ENCODE measurements around the gene TCF12.

Gene TCF12

GRCh38 chr15:57306944-57307411, 388.5 kb downstream of the TCF12 start:
- no peak for DNase-seq

DNA sequence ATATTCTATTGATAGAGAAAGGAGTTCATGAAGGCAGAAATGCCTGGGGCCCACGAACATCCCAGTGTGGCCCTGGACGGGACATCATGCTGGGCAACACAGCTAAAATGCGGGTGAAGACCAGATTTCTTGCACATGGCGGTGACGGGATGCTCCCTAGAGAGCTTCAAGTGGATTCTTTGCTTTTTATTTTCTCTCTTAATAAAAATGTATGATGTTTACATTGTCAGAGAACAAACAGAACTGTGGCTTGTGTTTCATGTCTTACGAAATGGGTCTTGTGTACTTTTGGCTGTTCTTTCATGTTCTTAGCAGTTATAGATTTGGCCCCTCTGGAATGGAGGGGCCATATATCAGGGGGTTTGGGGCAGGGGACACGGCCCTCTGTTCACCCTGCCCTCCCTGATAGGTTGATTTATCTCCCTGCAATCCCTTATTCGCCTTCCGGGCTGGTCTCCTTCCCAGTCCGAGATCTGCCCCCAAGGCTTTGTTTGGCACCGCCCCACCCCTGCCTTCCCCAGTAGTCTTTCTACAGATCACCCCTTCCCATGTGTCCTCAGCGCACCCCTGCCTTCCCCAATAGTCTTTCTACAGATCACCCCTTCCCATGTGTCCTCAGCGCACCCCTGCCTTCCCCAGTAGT, 389.2 kb downstream of the TCF12 start:
- DNase-seq: no peak

DNA sequence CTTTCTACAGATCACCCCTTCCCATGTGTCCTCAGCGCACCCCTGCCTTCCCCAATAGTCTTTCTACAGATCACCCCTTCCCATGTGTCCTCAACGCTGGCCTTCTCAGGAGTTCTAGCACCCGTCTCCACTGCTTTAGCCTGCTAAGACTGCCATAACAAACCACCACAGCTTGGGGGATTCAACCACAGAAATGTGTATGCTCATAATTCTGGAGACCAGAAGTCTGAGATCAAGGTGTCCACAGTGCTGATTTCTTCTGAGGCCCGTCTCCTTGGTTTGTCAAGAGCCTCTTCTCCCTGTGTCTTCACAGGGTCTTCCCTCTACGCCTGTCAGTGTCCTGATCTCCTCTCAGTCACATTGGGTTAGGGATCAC, 389.7 kb downstream of the TCF12 start:
- DNase-seq: no peak

- no peak for DNase-seq
These were observed 391.7 kb downstream of the TCF12 start for GRCh38 chr15:57309856-57310760.

DNA sequence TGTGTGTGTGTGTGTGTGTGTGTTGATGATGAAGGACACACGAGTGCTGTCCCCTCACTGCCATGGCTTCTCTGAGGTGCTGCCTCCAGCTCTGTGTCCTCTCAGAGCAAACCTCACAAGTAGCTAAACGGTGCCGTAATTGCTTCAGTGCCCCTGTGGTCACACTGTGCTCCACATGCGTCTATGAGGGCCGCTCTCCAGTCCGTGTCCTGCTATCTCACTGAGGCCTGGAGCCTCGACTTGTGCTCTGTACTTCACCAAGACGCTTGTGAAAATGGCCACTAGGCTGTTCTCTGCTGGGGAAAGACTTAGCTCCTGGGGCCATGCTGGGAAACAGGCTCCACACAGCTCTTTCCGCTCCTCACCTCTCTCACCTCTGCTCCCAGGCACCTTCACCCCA, 392.4 kb downstream of the TCF12 start:
- no peak for DNase-seq

- DNase-seq: no peak
These were observed 393.5 kb downstream of the TCF12 start for GRCh38 chr15:57312006-57312317.

DNA sequence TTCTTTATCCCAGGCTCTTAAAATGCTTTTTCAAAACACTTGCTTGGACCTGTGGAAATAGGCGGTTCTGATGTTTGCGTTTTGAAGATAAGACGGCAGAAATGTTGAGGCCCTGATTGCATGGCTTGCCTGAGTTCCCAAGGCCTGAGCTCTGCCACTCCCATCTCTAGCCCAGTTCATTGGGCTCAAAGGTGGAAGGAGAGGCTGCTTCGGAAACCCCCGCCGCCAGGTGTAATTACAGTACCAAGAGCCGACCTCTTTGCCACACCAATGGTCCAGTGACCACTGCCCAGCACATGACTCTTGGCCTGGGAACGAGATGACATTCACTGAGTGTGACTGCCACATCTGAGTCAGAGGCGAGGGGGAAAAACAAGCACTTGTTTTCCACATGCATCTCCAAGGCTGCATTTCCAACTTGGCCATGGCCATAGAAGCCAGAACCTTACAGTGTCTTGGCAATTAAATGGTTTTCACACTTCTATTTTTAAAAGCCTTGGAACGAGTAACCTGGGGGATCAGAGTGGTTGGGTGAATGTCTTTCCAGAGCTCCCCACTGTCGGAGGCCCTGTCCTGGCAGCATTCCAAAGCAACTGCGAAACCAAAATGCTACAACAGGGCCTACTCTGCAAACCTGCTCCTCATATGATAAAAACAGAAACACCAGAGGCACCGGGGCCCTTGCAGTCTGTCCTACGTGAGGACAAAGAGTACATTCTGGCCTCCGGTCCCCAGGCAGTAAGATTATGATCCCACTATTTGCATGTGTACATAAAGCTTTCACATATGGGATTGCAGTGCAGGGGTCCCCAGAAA, 394.1 kb downstream of the TCF12 start:
- no peak for DNase-seq

DNA sequence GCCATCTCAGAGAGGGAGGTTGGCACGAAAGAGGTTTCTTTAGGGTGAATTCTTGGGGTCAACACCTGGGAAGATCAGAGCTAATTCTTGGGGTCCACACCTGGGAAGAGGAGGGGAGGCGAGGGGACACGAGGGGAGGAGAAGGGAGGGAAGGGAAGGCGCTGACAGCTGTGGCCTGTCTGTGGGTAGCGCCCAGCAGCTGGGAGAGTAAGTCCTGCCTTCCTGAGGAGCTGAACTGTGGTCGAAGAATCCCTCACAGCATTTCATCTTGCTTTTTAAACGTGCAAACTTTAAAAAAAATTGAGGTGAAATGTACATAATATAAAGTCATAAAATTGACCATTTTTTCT, 394.7 kb downstream of the TCF12 start:
- DNase-seq: no peak

DNA sequence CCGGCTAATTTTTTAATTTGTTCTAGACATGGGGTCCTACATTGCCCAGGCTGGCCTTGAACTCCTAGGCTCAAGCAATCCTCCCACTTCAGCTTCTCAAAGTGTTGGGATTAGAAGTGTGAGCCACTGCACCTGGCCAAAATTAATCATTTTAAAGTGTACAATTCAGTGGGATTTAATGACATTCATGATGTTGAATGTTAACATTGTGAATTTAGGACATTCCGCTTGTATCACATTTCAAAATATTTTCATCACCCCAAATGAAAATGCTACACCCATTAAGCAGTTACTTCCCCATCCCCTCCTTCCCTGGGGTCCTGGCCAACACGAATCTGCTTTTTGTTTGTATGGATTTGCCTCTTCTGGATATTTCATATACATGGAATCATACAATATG, 395.8 kb downstream of the TCF12 start:
- DNase-seq: no peak

- no peak for DNase-seq
These were observed 398.0 kb downstream of the TCF12 start for GRCh38 chr15:57316451-57316850.

DNA sequence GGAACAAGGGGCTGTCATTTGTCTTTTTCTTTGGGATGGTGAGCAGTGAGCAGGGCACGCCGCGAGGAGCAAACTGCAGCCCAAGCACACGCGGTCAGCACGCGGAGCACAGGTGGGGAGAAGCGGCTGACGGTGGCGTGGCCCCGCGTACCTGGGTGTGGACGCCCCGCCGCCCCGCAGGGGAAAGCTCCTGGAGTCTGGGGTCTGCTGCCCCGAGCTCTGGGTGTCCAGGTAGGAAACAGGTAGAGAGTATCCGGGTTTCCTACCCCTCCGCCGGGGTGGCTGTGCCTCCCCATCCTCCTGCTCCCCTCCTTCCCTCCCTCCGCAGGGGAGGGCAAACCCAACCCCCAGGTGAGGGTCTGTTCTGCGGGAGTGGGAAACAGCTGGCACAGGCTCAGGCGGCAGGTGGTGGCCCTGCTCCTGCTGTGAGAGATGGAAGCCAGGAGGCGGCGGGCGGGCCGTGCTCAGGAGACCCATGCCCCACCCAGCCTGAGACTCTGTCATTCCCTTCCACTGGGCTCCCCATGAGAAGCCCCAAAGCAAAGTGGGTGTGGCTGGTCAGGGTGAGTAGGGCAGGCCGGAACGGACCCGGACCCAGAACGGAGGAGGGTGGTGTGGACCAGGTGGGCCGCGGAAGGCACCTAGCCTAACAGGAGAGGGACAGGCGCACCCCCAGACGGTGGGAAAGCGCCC, 400.9 kb downstream of the TCF12 start:
- DNase-seq: no peak

GRCh38 chr15:57319919-57320560, 401.6 kb downstream of the TCF12 start:
- no peak for DNase-seq

DNA sequence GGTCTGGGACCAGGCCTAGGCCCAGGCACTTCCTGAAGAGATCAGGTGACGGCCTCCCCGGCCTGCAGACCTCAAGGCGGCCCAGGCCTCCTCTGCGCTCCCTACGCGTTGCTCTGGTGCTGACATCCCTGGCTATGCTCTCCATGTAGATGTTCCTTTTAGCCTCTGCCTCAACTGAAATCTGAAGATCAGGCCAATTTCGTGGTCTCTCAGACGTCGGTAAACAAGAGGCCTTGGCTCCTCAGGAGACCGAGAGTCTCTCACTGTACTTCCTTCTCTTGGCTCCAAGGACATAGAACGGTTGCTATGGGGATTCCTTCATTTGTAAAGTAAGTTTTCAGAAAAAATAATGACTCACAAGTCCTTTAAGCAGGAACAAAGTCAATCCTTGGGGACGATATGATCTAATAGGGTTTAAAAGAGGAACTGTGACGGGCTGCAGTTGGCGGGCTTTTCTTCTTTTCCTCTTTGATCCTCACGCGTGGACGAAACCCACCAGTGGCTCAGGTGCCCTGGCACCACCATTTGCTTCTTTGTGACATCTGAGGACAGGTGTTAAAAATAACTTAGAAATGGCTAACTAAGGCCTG, 402.3 kb downstream of the TCF12 start:
- no peak for DNase-seq

GRCh38 chr15:57321485-57321884, 403.0 kb downstream of the TCF12 start:
- no peak for DNase-seq

- no peak for DNase-seq
These were observed 403.6 kb downstream of the TCF12 start for GRCh38 chr15:57321973-57322601.

DNA sequence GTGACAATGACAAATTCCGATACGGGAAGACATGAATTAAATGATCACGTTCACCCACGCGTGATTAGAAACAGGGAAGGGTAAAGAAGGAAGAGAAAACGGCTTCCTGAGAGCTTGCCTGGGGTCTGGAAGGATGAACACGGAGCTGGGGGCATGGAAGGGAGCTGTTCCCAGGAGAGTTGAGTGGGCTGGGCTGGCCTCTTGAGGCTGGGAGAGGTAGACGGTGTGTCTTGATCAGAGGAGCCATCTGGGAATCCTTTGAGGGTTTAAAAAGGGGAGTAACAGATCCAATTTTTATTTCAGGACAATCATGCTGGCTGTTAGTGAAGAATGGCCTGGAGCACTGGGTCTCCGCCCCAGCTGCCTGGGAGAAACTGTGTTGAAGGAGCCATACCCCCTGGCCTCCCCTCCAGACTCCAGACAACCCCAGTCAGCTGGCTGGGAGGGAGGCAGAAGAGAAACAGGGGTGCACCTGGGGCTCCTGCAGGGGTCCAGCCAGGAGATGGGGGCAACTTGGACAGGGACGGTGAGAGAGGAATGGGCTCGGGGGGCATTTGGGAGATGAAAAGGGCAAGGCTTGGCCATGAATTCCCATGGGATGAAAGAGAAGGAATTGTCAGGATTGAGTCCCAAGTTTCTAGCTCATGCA, 404.3 kb downstream of the TCF12 start:
- no peak for DNase-seq

- DNase-seq: no peak
These were observed 404.9 kb downstream of the TCF12 start for GRCh38 chr15:57323299-57323805.

- DNase-seq: no peak
These were observed 405.6 kb downstream of the TCF12 start for GRCh38 chr15:57323806-57324589.

DNA sequence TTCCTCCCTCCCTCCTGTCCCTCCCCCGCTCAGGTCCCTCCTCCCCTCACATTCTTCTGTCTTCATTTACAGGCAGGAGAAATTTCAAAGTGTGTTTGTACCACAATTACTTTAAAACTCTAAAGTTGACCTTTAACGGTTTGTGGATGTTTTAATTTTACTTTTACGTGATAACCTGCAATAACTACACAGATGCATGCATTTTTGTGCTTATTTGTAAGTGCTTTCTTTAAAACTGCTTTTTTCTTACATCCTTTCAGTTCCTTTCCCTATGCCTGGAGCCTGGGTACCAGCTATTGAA, 406.1 kb downstream of the TCF12 start:
- no peak for DNase-seq

GRCh38 chr15:57324944-57325679, 406.7 kb downstream of the TCF12 start:
- no peak for DNase-seq
